PC-9 (cell line): ENCODE measurements around the gene NXT1. TPM values are rescaled to one million over a fixed set of nuclear protein-coding genes. Genes with fewer than 3 reads are reported as not detected.
"Not testable (repeated sequence)": the region's sequence is repeated elsewhere in the genome, so short reads cannot be mapped to it uniquely, and the experiment has no call there.

ENCODE experiments used
- BruUV-seq: library from RNA; stranded (reverse); fragments of 400-500 nt; replicated peaks from 2 replicates; lab custom pipeline; 2021; lab: Mats Ljungman, UMichigan
- CTCF ChIA-PET: fragments of 300-600 bp; sonication (Branson Sonifier 250); formaldehyde crosslinking; loops from one replicate; lab custom pipeline; 2022; ENCODE audit warnings: antibody characterized with exemption; lab: Charles Lee
- POLR2A ChIA-PET: fragments of 300-600 bp; sonication (Branson Sonifier 250); formaldehyde crosslinking; loops from one replicate; lab custom pipeline; 2022; ENCODE audit warnings: antibody characterized with exemption; ENCODE audit not compliant: unreplicated experiment; lab: Charles Lee
- DNase-seq, 2 experiments: peaks; one replicate each; pipeline versions ENCODE4 v3.0.0 to v3.0.0-alpha.2; 2015 to 2022; ENCODE audit warnings: mixed read lengths in 1 of 2
- H2AFZ ChIP-seq: fragments of 200-600 bp; sonication (generic); 2 replicates; pipeline ENCODE4 v1.8.1; 2017; ENCODE audit warnings: antibody characterized with exemption
- H3F3A ChIP-seq: fragments of 200-600 bp; sonication (generic); 2 replicates; pipeline ENCODE4 v1.8.1; 2017; ENCODE audit warnings: antibody characterized with exemption, mild to moderate bottlenecking, low read depth; ENCODE audit not compliant: insufficient read depth
- H3K27ac ChIP-seq: fragments of 200-600 bp; sonication (generic); 2 replicates; pipeline ENCODE4 v1.6.1; 2016; ENCODE audit warnings: mixed run types
- H3K27me3 ChIP-seq: fragments of 200-600 bp; sonication (generic); 2 replicates; pipeline ENCODE4 v1.6.1; 2016; ENCODE audit warnings: low read depth, mixed run types; ENCODE audit not compliant: insufficient read depth
- H3K36me3 ChIP-seq: fragments of 200-600 bp; sonication (generic); 2 replicates; pipeline ENCODE4 v1.6.1; 2016; ENCODE audit warnings: low read depth, mixed run types
- H3K4me1 ChIP-seq: fragments of 200-600 bp; sonication (generic); replicated peaks from 2 replicates; pipeline ENCODE4 v1.6.1; 2016; ENCODE audit warnings: mixed run types; ENCODE audit not compliant: insufficient read depth
- H3K4me2 ChIP-seq: fragments of 200-600 bp; sonication (generic); 2 replicates; pipeline ENCODE4 v1.6.1; 2017; ENCODE audit warnings: mixed run types
- H3K4me3 ChIP-seq: fragments of 200-600 bp; sonication (generic); 2 replicates; pipeline ENCODE4 v1.6.1; 2016; ENCODE audit warnings: mixed run types
- H3K79me2 ChIP-seq: fragments of 200-600 bp; sonication (generic); 2 replicates; pipeline ENCODE4 v1.6.1; 2017; ENCODE audit warnings: low read depth, mixed run types
- H3K9me2 ChIP-seq: fragments of 200-600 bp; sonication (generic); 2 replicates; pipeline ENCODE4 v1.8.1; 2017; ENCODE audit warnings: mild to moderate bottlenecking; ENCODE audit not compliant: insufficient read depth
- H3K9me3 ChIP-seq: fragments of 200-600 bp; sonication (generic); 2 replicates; pipeline ENCODE4 v1.8.1; 2016; ENCODE audit warnings: low read depth; ENCODE audit not compliant: insufficient read depth
- H4K20me1 ChIP-seq: fragments of 200-600 bp; sonication (generic); 2 replicates; pipeline ENCODE4 v1.8.1; 2017; ENCODE audit not compliant: insufficient read depth
- CTCF ChIP-seq: fragments of 200-600 bp; sonication (generic); conservative IDR thresholded peaks from 2 replicates; pipeline ENCODE4 v1.6.1; 2017; ENCODE audit warnings: mixed run types, antibody characterized with exemption, mild to moderate bottlenecking, moderate library complexity
- EZH2 ChIP-seq: fragments of 200-600 bp; sonication (generic); IDR thresholded peaks from 2 replicates; pipeline ENCODE4 v1.8.0; 2017; ENCODE audit warnings: antibody characterized with exemption, low read depth
- intact Hi-C: fragments of 100-400 bp; cut with micrococcal nuclease; formaldehyde crosslinking; loops from one replicate; pipeline ENCODE4 v1.10.0; 2022; ENCODE audit not compliant: unreplicated experiment
- total RNA-seq: library from RNA; stranded (reverse); gene quantifications from 2 replicates; pipeline ENCODE4 v1.2.3, GENCODE V29; 2021

NXT1 gene
- total RNA-seq, 1 experiment from 2014 or later: 29.8 TPM

GRCh38 chr20:23347791-23348190 lies 2.8 kb upstream of the NXT1 start:
- Histone ChIP-seq H3K4me1 (peaks cover 25% of the 10 kb centered on the region), H3K4me2 (no peak overlapping the region), H3F3A (peaks cover 22% of the 10 kb centered on the region), H2AFZ (no peak overlapping the region), H3K27me3 (no peaks in the 10 kb centered on the region), H4K20me1 (no peaks in the 10 kb centered on the region), H3K36me3 (no peaks in the 10 kb centered on the region), H3K9me2 (no peaks in the 10 kb centered on the region), H3K9me3 (no peaks in the 10 kb centered on the region; the same call in 1 of the 2 replicates), H3K79me2 (peaks cover 22% of the 10 kb centered on the region), H3K27ac (no peak overlapping the region), H3K4me3 (no peak overlapping the region)
- ChIA-PET POLR2A (no interaction called here), CTCF (no interaction called here)
- intact Hi-C loops: no loop called here
- TF ChIP-seq EZH2: no peak
- no peak for TF ChIP-seq CTCF
- no TSS peak for BruUV-seq
- no peak for DNase-seq

DNA sequence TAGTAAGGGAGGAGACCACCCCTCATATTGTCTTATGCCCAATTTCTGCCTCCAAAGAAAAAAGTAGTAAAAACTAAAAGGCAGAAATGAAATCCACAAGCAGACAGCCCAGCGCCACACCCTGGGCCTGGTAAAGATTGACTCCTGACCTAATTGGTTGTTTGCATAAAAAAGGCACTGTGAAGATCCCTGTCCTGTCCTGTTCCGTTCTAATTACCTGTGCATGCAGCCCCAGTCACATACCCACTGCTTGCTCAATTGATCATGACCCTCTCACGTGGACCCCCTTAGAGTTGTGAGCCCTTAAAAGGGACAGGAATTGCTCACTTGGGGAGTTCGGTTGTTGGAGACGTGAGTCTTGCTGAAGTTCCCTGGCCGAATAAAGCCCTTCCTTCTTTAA lies 2.1 kb upstream of the NXT1 start:
- peaks cover 29% of the 10 kb centered on the region for H3K79me2 ChIP-seq
- POLR2A ChIA-PET, H3K9me2 ChIP-seq, CTCF ChIA-PET, H4K20me1 ChIP-seq, intact Hi-C loops, H3K9me3 ChIP-seq, H3K36me3 ChIP-seq, H2AFZ ChIP-seq, H3K27me3 ChIP-seq, BruUV-seq: not testable (repeated sequence)
- H3K4me2 ChIP-seq: peak overlapping the region; percentile 96
- H3K27ac ChIP-seq: peak overlapping the region; percentile 98
- peaks cover 22% of the 10 kb centered on the region for H3F3A ChIP-seq
- H3K4me3 ChIP-seq: peak overlapping the region; percentile 91; the same call in 1 of the 2 replicates
- peak in 1 of 2 experiments; percentile 10 for DNase-seq
- H3K4me1 ChIP-seq: peaks cover 25% of the 10 kb centered on the region

DNA sequence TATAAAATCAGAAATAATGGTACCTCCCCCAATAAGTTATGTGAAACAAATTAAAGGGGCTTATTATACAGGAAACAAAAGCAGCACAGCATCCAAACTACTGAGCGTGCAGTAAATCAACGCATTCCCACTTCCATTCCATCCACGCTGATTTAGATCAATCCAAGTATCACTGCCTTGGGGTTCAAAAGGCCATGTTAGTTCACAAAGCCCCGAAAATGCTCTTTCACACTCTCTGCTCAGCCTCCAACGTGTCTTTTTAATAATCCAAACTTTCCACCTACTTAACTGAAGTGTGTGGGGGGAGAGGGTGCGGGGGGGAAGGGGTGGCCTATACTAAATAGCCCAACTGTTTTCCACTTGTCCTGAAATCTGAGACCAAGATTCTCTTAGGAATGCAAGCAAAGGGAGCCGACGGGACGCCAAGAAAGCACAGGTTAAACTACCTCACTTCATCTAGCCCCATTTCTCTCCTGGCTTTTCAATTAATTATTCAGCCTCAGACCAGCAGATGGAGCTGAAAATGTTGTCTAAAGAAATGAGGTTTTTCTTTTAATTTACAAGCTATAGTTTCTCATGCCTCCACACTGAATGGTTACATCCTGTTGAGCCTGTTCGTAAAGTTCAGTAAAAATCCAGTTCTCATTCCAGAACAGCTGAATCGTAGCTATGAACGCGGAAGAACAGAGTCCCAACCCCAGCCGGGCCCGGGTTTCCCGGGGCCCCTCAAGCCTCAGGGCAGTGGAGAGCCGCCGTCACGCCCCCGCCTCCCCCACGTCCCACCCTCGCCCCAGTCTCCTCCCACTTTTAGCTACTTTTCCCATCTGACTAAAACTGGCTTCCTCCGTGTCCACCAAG lies 1.0 kb upstream of the NXT1 start:
- H3K4me3 ChIP-seq: peak overlapping the region; percentile 91
- H3K27ac ChIP-seq: peak overlapping the region; percentile 98
- H2AFZ ChIP-seq: peak overlapping the region; percentile 85
- H3K36me3 ChIP-seq: 0 out of 2 replicates have a peak, but pooled peaks cover 3% of the 10 kb centered on the region
- no peaks in the 10 kb centered on the region for H3K27me3 ChIP-seq
- H4K20me1 ChIP-seq: no peaks in the 10 kb centered on the region
- H3K4me1 ChIP-seq: peaks cover 25% of the 10 kb centered on the region
- ChIA-PET POLR2A (interaction anchor here (0.6 to 1.0 kb wide), 11 partner anchors 8 to 1900 kb away, joined by 3 to 26 read pairs (median 4); partner anchors contain the start of gene NAPB), CTCF (interaction anchor here (0.5 to 1.3 kb wide), 13 partner anchors 8 to 1630 kb away, joined by 3 to 15 read pairs (median 6); partner anchors contain the start of gene NAPB)
- BruUV-seq: no TSS peak
- H3K9me2 ChIP-seq: no peaks in the 10 kb centered on the region
- no peak for TF ChIP-seq EZH2
- peak; percentile 55 for TF ChIP-seq CTCF
- H3K4me2 ChIP-seq: peak overlapping the region; percentile 96
- peaks cover 39% of the 10 kb centered on the region for H3K79me2 ChIP-seq
- no peaks in the 10 kb centered on the region for H3K9me3 ChIP-seq
- peak; percentile 79 to 90 for DNase-seq
- H3F3A ChIP-seq: peaks cover 23% of the 10 kb centered on the region
- intact Hi-C loops: loop anchor here (1.0 to 10.0 kb wide), 6 partner anchors 9 to 959 kb away; no protein-coding TSS in a partner anchor
